Vagina (tissue), 2 donors: ENCODE measurements around the gene CENPVL3. TPM values are rescaled to one million over a fixed set of nuclear protein-coding genes. Genes with fewer than 3 reads are reported as not detected.

Source experiments
- DNase-seq, 2 donors: peaks; one replicate each; pipeline ENCODE4 v3.0.0-alpha.2; 2017; ENCODE audit errors: extremely low spot score in 2 of 2
- H3K27ac ChIP-seq: fragments of 200-600 bp; sonication (generic); one replicate; pipeline ENCODE4 v1.5.1; 2019
- H3K27me3 ChIP-seq: fragments of 200-600 bp; sonication (generic); one replicate; pipeline ENCODE4 v1.5.1; 2019
- H3K36me3 ChIP-seq, 2 donors: fragments of 200-600 bp; sonication (generic); one replicate each; pipeline ENCODE4 v1.5.1; 2017 to 2019
- H3K4me1 ChIP-seq: fragments of 200-600 bp; sonication (generic); one replicate; pipeline ENCODE4 v1.5.1; 2019
- H3K4me3 ChIP-seq, 2 donors: fragments of 200-600 bp; sonication (generic); 1 replicate in 1 of 2; 2 replicates in 1 of 2; pipeline ENCODE4 v1.5.1; 2016 to 2019
- H3K9me3 ChIP-seq: fragments of 200-600 bp; sonication (generic); one replicate; pipeline ENCODE4 v1.5.1; 2019
- POLR2A ChIP-seq, 2 donors: fragments of 450-650 bp; IDR thresholded peaks; one replicate each; pipeline ENCODE4 v1.6.1; 2017; ENCODE audit warnings: antibody characterized with exemption in 2 of 2, mild to moderate bottlenecking in 2 of 2, moderate library complexity in 2 of 2
- POLR2AphosphoS5 ChIP-seq, 2 donors: sonication (generic); formaldehyde crosslinking; IDR thresholded peaks; one replicate each; pipeline ENCODE4 v1.9.0; 2017; ENCODE audit warnings: antibody characterized with exemption in 2 of 2, mild to moderate bottlenecking in 2 of 2, low read depth in 1 of 2; ENCODE audit not compliant: insufficient read depth in 1 of 2
- intact Hi-C: fragments of 100-400 bp; cut with DNase I; formaldehyde crosslinking; loops from one replicate; pipeline ENCODE4 v1.15.1; 2023
- total RNA-seq: library from RNA; depleted of rRNA; stranded (reverse); fragments of >200 nt; gene quantifications from one replicate; pipeline ENCODE4 v1.2.3, GENCODE V29; 2016
- TF ChIP-seq, protein P1 (sequence below), 3 experiments: fragments of 450-650 bp in 2 of 3; fragments of 200-600 bp in 1 of 3; sonication (generic) in 1 of 3; IDR thresholded peaks; one replicate each; pipeline ENCODE4 v1.5.1; 2017 to 2019; ENCODE audit warnings: antibody characterized with exemption in 3 of 3, mild to moderate bottlenecking in 2 of 3, moderate library complexity in 2 of 3

Gene CENPVL3
- total RNA-seq, 1 donor from 2014 or later = not detected

DNA sequence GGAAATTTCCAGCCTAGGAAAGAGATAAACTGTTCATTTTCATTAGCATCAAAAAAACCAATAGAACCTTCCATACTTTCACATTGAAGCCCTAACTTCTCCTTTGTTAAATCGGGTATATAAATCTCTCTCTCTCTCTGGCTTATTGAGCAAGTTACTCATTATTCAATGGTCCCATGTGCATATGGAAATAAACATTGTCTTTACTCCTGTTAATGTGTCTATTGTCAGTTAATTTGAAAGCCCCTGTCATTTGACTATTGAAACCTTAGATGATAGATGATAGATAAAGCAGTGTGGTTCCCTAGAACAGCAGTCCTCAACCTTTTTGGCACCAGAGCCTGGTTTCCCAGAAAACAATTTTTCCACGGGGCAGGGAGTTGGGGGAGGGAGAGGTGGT, 46.8 kb downstream of the CENPVL3 start:
- no peak overlapping the region for H3K27ac ChIP-seq
- no peak for DNase-seq
- no peak overlapping the region for H3K4me3 ChIP-seq
- TF ChIP-seq, protein P1, sequence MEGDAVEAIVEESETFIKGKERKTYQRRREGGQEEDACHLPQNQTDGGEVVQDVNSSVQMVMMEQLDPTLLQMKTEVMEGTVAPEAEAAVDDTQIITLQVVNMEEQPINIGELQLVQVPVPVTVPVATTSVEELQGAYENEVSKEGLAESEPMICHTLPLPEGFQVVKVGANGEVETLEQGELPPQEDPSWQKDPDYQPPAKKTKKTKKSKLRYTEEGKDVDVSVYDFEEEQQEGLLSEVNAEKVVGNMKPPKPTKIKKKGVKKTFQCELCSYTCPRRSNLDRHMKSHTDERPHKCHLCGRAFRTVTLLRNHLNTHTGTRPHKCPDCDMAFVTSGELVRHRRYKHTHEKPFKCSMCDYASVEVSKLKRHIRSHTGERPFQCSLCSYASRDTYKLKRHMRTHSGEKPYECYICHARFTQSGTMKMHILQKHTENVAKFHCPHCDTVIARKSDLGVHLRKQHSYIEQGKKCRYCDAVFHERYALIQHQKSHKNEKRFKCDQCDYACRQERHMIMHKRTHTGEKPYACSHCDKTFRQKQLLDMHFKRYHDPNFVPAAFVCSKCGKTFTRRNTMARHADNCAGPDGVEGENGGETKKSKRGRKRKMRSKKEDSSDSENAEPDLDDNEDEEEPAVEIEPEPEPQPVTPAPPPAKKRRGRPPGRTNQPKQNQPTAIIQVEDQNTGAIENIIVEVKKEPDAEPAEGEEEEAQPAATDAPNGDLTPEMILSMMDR (IDR thresholded peaks at IDR 0.05) = no peak
- TF ChIP-seq POLR2AphosphoS5 (IDR thresholded peaks at IDR 0.05; ENCODE audit: insufficient read depth in 1 of 2, low read depth in 1 of 2) (no peak), POLR2A (IDR thresholded peaks at IDR 0.05) (no peak)
- no peaks in the 10 kb centered on the region for H3K27me3 ChIP-seq
- H3K36me3 ChIP-seq = no peaks in the 10 kb centered on the region
- H3K4me1 ChIP-seq = no peaks in the 10 kb centered on the region
- no peaks in the 10 kb centered on the region for H3K9me3 ChIP-seq
- intact Hi-C loops = no loop called here

DNA sequence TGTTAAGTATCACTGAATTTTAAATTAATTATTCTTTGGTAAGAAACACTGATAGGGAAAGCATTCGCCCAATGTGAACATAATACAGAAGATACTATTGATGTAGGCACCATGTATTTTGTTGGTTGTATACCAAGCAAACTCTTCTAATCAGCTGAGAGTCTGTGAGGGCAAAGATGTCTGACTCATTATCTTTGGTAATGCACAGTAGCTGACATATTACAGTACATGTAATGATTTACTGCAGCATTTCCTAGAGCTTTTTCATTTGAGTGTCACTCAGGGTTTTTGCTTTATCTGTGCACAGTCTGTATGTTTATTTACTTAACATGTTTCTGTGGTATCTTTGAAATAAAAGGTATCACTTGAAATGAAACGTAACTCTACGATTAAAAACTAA, 49.2 kb downstream of the CENPVL3 start:
- Histone ChIP-seq H3K4me3 (no peak overlapping the region), H3K27me3 (no peaks in the 10 kb centered on the region), H3K27ac (no peak overlapping the region), H3K36me3 (no peaks in the 10 kb centered on the region), H3K9me3 (no peaks in the 10 kb centered on the region), H3K4me1 (no peaks in the 10 kb centered on the region)
- intact Hi-C loops = no loop called here
- TF ChIP-seq POLR2AphosphoS5 (IDR thresholded peaks at IDR 0.05; ENCODE audit: insufficient read depth in 1 of 2, low read depth in 1 of 2) = no peak
- no peak for DNase-seq

DNA sequence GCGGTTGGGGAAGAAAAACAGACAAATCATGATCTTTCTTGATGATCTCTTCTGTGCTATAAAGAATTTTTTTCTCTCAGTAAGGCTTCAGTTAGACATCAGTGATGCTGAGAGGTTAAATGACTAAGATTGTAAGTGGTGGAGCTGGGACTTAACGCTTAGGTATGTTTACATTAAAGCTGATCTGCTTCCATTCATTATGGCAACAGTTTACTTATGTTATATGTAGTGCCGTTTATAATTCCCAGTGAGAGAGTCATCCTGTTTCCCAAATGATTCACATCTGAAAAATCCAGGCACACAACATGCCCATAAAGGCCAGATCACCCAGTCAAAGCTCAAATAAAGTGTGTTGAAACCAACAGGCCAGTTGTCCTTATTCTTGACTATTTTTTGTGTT, 50.1 kb downstream of the CENPVL3 start:
- Histone ChIP-seq H3K4me3 (no peak overlapping the region), H3K36me3 (no peaks in the 10 kb centered on the region), H3K27me3 (no peaks in the 10 kb centered on the region), H3K4me1 (no peaks in the 10 kb centered on the region), H3K27ac (no peak overlapping the region), H3K9me3 (no peaks in the 10 kb centered on the region)
- intact Hi-C loops = no loop called here
- TF ChIP-seq, protein P1 (IDR thresholded peaks at IDR 0.05) = no peak
- TF ChIP-seq POLR2AphosphoS5 (IDR thresholded peaks at IDR 0.05; ENCODE audit: insufficient read depth in 1 of 2, low read depth in 1 of 2) (no peak), POLR2A (IDR thresholded peaks at IDR 0.05) (no peak)
- DNase-seq = no peak

Other genes with a start within 250 kb of the CENPVL3 start
- gene NUDT11, start 122.3 kb downstream of the CENPVL3 start, total RNA-seq = 1.5 TPM
- not detected for gene CENPVL2, start 63.9 kb upstream of the CENPVL3 start, total RNA-seq
- not detected for gene CENPVL1, start 91.6 kb upstream of the CENPVL3 start, total RNA-seq
- 2.7 TPM for gene GSPT2, start 124.5 kb upstream of the CENPVL3 start, total RNA-seq